PC-9 (cell line): Measurements from ENCODE around the gene MYO10. TPM values are rescaled to one million over a fixed set of nuclear protein-coding genes. Genes with fewer than 3 reads are reported as not detected.
"Not testable (repeated sequence)": the region's sequence is repeated elsewhere in the genome, so short reads cannot be mapped to it uniquely, and the experiment has no call there.

Experiments
- BruUV-seq: library from RNA; stranded (reverse); fragments of 400-500 nt; replicated peaks from 2 replicates; lab custom pipeline; 2021; lab: Mats Ljungman, UMichigan
- CTCF ChIA-PET: fragments of 300-600 bp; sonication (Branson Sonifier 250); formaldehyde crosslinking; loops from one replicate; lab custom pipeline; 2022; ENCODE audit warnings: antibody characterized with exemption; lab: Charles Lee
- POLR2A ChIA-PET: fragments of 300-600 bp; sonication (Branson Sonifier 250); formaldehyde crosslinking; loops from one replicate; lab custom pipeline; 2022; ENCODE audit warnings: antibody characterized with exemption; ENCODE audit not compliant: unreplicated experiment; lab: Charles Lee
- DNase-seq, 2 experiments: peaks; one replicate each; pipeline versions ENCODE4 v3.0.0 to v3.0.0-alpha.2; 2015 to 2022; ENCODE audit warnings: mixed read lengths in 1 of 2
- H2AFZ ChIP-seq: fragments of 200-600 bp; sonication (generic); 2 replicates; pipeline ENCODE4 v1.8.1; 2017; ENCODE audit warnings: antibody characterized with exemption
- H3F3A ChIP-seq: fragments of 200-600 bp; sonication (generic); 2 replicates; pipeline ENCODE4 v1.8.1; 2017; ENCODE audit warnings: antibody characterized with exemption, mild to moderate bottlenecking, low read depth; ENCODE audit not compliant: insufficient read depth
- H3K27ac ChIP-seq: fragments of 200-600 bp; sonication (generic); 2 replicates; pipeline ENCODE4 v1.6.1; 2016; ENCODE audit warnings: mixed run types
- H3K27me3 ChIP-seq: fragments of 200-600 bp; sonication (generic); 2 replicates; pipeline ENCODE4 v1.6.1; 2016; ENCODE audit warnings: low read depth, mixed run types; ENCODE audit not compliant: insufficient read depth
- H3K36me3 ChIP-seq: fragments of 200-600 bp; sonication (generic); 2 replicates; pipeline ENCODE4 v1.6.1; 2016; ENCODE audit warnings: low read depth, mixed run types
- H3K4me1 ChIP-seq: fragments of 200-600 bp; sonication (generic); replicated peaks from 2 replicates; pipeline ENCODE4 v1.6.1; 2016; ENCODE audit warnings: mixed run types; ENCODE audit not compliant: insufficient read depth
- H3K4me2 ChIP-seq: fragments of 200-600 bp; sonication (generic); 2 replicates; pipeline ENCODE4 v1.6.1; 2017; ENCODE audit warnings: mixed run types
- H3K4me3 ChIP-seq: fragments of 200-600 bp; sonication (generic); 2 replicates; pipeline ENCODE4 v1.6.1; 2016; ENCODE audit warnings: mixed run types
- H3K79me2 ChIP-seq: fragments of 200-600 bp; sonication (generic); 2 replicates; pipeline ENCODE4 v1.6.1; 2017; ENCODE audit warnings: low read depth, mixed run types
- H3K9me2 ChIP-seq: fragments of 200-600 bp; sonication (generic); 2 replicates; pipeline ENCODE4 v1.8.1; 2017; ENCODE audit warnings: mild to moderate bottlenecking; ENCODE audit not compliant: insufficient read depth
- H3K9me3 ChIP-seq: fragments of 200-600 bp; sonication (generic); 2 replicates; pipeline ENCODE4 v1.8.1; 2016; ENCODE audit warnings: low read depth; ENCODE audit not compliant: insufficient read depth
- H4K20me1 ChIP-seq: fragments of 200-600 bp; sonication (generic); 2 replicates; pipeline ENCODE4 v1.8.1; 2017; ENCODE audit not compliant: insufficient read depth
- CTCF ChIP-seq: fragments of 200-600 bp; sonication (generic); conservative IDR thresholded peaks from 2 replicates; pipeline ENCODE4 v1.6.1; 2017; ENCODE audit warnings: mixed run types, antibody characterized with exemption, mild to moderate bottlenecking, moderate library complexity
- EZH2 ChIP-seq: fragments of 200-600 bp; sonication (generic); IDR thresholded peaks from 2 replicates; pipeline ENCODE4 v1.8.0; 2017; ENCODE audit warnings: antibody characterized with exemption, low read depth
- intact Hi-C: fragments of 100-400 bp; cut with micrococcal nuclease; formaldehyde crosslinking; loops from one replicate; pipeline ENCODE4 v1.10.0; 2022; ENCODE audit not compliant: unreplicated experiment
- total RNA-seq: library from RNA; stranded (reverse); gene quantifications from 2 replicates; pipeline ENCODE4 v1.2.3, GENCODE V29; 2021

Gene MYO10
- total RNA-seq, 1 experiment from 2014 or later = 92.8 TPM

- H3K27ac ChIP-seq = no peak overlapping the region
- TF ChIP-seq CTCF = no peak
- no peak for TF ChIP-seq EZH2
- peaks cover 39% of the 10 kb centered on the region for H3K79me2 ChIP-seq
- ChIA-PET CTCF (interaction anchor here (0.6 kb wide), 1 partner anchor 282 kb away, joined by 4 read pairs; no protein-coding TSS in a partner anchor), POLR2A (no interaction called here)
- intact Hi-C loops = no loop called here
- no peak overlapping the region for H3K4me2 ChIP-seq
- H3K4me3 ChIP-seq = no peak overlapping the region
- no peaks in the 10 kb centered on the region; the same call in 1 of the 2 replicates for H3F3A ChIP-seq
- H4K20me1 ChIP-seq = no peaks in the 10 kb centered on the region
- DNase-seq = no peak
- 0 out of 2 replicates have a peak, but pooled peaks cover 6% of the 10 kb centered on the region for H3K4me1 ChIP-seq
- H3K9me2 ChIP-seq = no peaks in the 10 kb centered on the region
- no peaks in the 10 kb centered on the region for H3K27me3 ChIP-seq
- H3K9me3 ChIP-seq = peaks cover 4% of the 10 kb centered on the region; the same call in 1 of the 2 replicates
- BruUV-seq = no TSS peak
- H3K36me3 ChIP-seq = no peaks in the 10 kb centered on the region
- H2AFZ ChIP-seq = no peak overlapping the region
Measured at GRCh38 chr5:16877267-16877935, 58.7 kb downstream of the MYO10 start.

- H4K20me1 ChIP-seq, H3K4me3 ChIP-seq, H3K27ac ChIP-seq, intact Hi-C loops, POLR2A ChIA-PET, DNase-seq, H3K9me2 ChIP-seq, CTCF ChIA-PET, H3K36me3 ChIP-seq, H3K4me2 ChIP-seq, H3K9me3 ChIP-seq, H2AFZ ChIP-seq, BruUV-seq, H3K27me3 ChIP-seq: not testable (repeated sequence)
- Histone ChIP-seq H3F3A (peaks cover 23% of the 10 kb centered on the region; the same call in 1 of the 2 replicates), H3K4me1 (peaks cover 26% of the 10 kb centered on the region), H3K79me2 (peaks cover 28% of the 10 kb centered on the region)
Measured at GRCh38 chr5:16874424-16874823, 61.7 kb downstream of the MYO10 start.

GRCh38 chr5:16871746-16872339 lies 64.2 kb downstream of the MYO10 start:
- intact Hi-C loops = loop anchor here (2.0 kb wide), 1 partner anchor 81 kb away; no protein-coding TSS in a partner anchor
- peaks cover 23% of the 10 kb centered on the region; the same call in 1 of the 2 replicates for H3F3A ChIP-seq
- peaks cover 41% of the 10 kb centered on the region for H3K79me2 ChIP-seq
- CTCF ChIA-PET = no interaction called here
- TF ChIP-seq CTCF (no peak), EZH2 (no peak)
- peaks cover 9% of the 10 kb centered on the region; the same call in 1 of the 2 replicates for H3K9me3 ChIP-seq
- DNase-seq = no peak
- no peaks in the 10 kb centered on the region for H3K36me3 ChIP-seq
- no peaks in the 10 kb centered on the region for H4K20me1 ChIP-seq
- BruUV-seq = no TSS peak
- H3K4me2 ChIP-seq = no peak overlapping the region
- no peak overlapping the region for H2AFZ ChIP-seq
- peaks cover 28% of the 10 kb centered on the region for H3K4me1 ChIP-seq
- POLR2A ChIA-PET = interaction anchor here (0.5 kb wide), 1 partner anchor 517 kb away, joined by 5 read pairs; no protein-coding TSS in a partner anchor
- no peaks in the 10 kb centered on the region for H3K27me3 ChIP-seq
- no peak overlapping the region for H3K4me3 ChIP-seq
- no peaks in the 10 kb centered on the region for H3K9me2 ChIP-seq
- H3K27ac ChIP-seq = peak overlapping the region; percentile 77; the same call in 1 of the 2 replicates
